ENCODE measurements around the gene DAPK1.

The DAPK1 gene

GRCh38 chr9:87671478-87671877, 173.8 kb downstream of the DAPK1 start:
- H2AFZ ChIP-seq (ENCODE audit: low read depth, low read length), result no peak overlapping the region
- no peaks in the 10 kb centered on the region for H3K27me3 ChIP-seq (ENCODE audit: low read depth, low read length)
- no peak overlapping the region for H3K9ac ChIP-seq (ENCODE audit: low read length)
- no peaks in the 10 kb centered on the region for H3K4me1 ChIP-seq (ENCODE audit: low read length)
- H3K79me2 ChIP-seq (ENCODE audit: low read length), result no peaks in the 10 kb centered on the region
- TF ChIP-seq CTCF (IDR thresholded peaks at IDR 0.05; ENCODE audit: low read depth, low read length) (no peak), EZH2phosphoT487 (IDR thresholded peaks at IDR 0.05; ENCODE audit: low read depth) (no peak)
- no peak overlapping the region for H3K27ac ChIP-seq (ENCODE audit: low read length)
- no peak overlapping the region for H3K4me2 ChIP-seq (ENCODE audit: low read length)
- H3K9me3 ChIP-seq (ENCODE audit: insufficient read depth, low read length), result no peaks in the 10 kb centered on the region
- no peak overlapping the region for H3K4me3 ChIP-seq (ENCODE audit: low read length)
- no peaks in the 10 kb centered on the region for H3K36me3 ChIP-seq (replicated peaks; ENCODE audit: low read depth, low read length)
- no peaks in the 10 kb centered on the region for H4K20me1 ChIP-seq (ENCODE audit: insufficient read depth, low read length)

GRCh38 chr9:87671925-87672324, 174.3 kb downstream of the DAPK1 start:
- H3K27ac ChIP-seq (ENCODE audit: low read length), result no peak overlapping the region
- H3K36me3 ChIP-seq (replicated peaks; ENCODE audit: low read depth, low read length), result no peaks in the 10 kb centered on the region
- H4K20me1 ChIP-seq (ENCODE audit: insufficient read depth, low read length), result no peaks in the 10 kb centered on the region
- no peak overlapping the region for H3K4me2 ChIP-seq (ENCODE audit: low read length)
- no peak for TF ChIP-seq EZH2phosphoT487 (IDR thresholded peaks at IDR 0.05; ENCODE audit: low read depth)
- no peak for TF ChIP-seq CTCF (IDR thresholded peaks at IDR 0.05; ENCODE audit: low read depth, low read length)
- no peaks in the 10 kb centered on the region for H3K9me3 ChIP-seq (ENCODE audit: insufficient read depth, low read length)
- no peak overlapping the region for H3K4me3 ChIP-seq (ENCODE audit: low read length)
- H2AFZ ChIP-seq (ENCODE audit: low read depth, low read length), result no peak overlapping the region
- no peaks in the 10 kb centered on the region for H3K27me3 ChIP-seq (ENCODE audit: low read depth, low read length)
- H3K9ac ChIP-seq (ENCODE audit: low read length), result no peak overlapping the region
- no peaks in the 10 kb centered on the region for H3K4me1 ChIP-seq (ENCODE audit: low read length)
- no peaks in the 10 kb centered on the region for H3K79me2 ChIP-seq (ENCODE audit: low read length)

GRCh38 chr9:87672586-87672985, 174.9 kb downstream of the DAPK1 start:
- Histone ChIP-seq H3K9me3 (ENCODE audit: insufficient read depth, low read length) (no peaks in the 10 kb centered on the region), H3K4me1 (ENCODE audit: low read length) (no peaks in the 10 kb centered on the region), H3K9ac (ENCODE audit: low read length) (no peak overlapping the region), H3K4me3 (ENCODE audit: low read length) (no peak overlapping the region), H3K4me2 (ENCODE audit: low read length) (no peak overlapping the region), H3K27ac (ENCODE audit: low read length) (no peak overlapping the region), H4K20me1 (ENCODE audit: insufficient read depth, low read length) (no peaks in the 10 kb centered on the region), H3K79me2 (ENCODE audit: low read length) (no peaks in the 10 kb centered on the region), H3K36me3 (replicated peaks; ENCODE audit: low read depth, low read length) (no peaks in the 10 kb centered on the region), H3K27me3 (ENCODE audit: low read depth, low read length) (no peaks in the 10 kb centered on the region), H2AFZ (ENCODE audit: low read depth, low read length) (no peak overlapping the region)
- no peak for TF ChIP-seq CTCF (IDR thresholded peaks at IDR 0.05; ENCODE audit: low read depth, low read length)
- TF ChIP-seq EZH2phosphoT487 (IDR thresholded peaks at IDR 0.05; ENCODE audit: low read depth), result no peak

GRCh38 chr9:87673446-87674120, 175.9 kb downstream of the DAPK1 start:
- Histone ChIP-seq H3K9ac (ENCODE audit: low read length) (no peak overlapping the region), H2AFZ (ENCODE audit: low read depth, low read length) (no peak overlapping the region), H3K79me2 (ENCODE audit: low read length) (no peaks in the 10 kb centered on the region), H3K4me2 (ENCODE audit: low read length) (no peak overlapping the region), H4K20me1 (ENCODE audit: insufficient read depth, low read length) (no peaks in the 10 kb centered on the region), H3K27me3 (ENCODE audit: low read depth, low read length) (no peaks in the 10 kb centered on the region), H3K4me3 (ENCODE audit: low read length) (no peak overlapping the region), H3K4me1 (ENCODE audit: low read length) (no peaks in the 10 kb centered on the region), H3K9me3 (ENCODE audit: insufficient read depth, low read length) (no peaks in the 10 kb centered on the region), H3K27ac (ENCODE audit: low read length) (no peak overlapping the region), H3K36me3 (replicated peaks; ENCODE audit: low read depth, low read length) (no peaks in the 10 kb centered on the region)
- TF ChIP-seq EZH2phosphoT487 (IDR thresholded peaks at IDR 0.05; ENCODE audit: low read depth), result no peak
- TF ChIP-seq CTCF (IDR thresholded peaks at IDR 0.05; ENCODE audit: low read depth, low read length), result no peak
